B cell (primary cell): ENCODE data around the gene WDR33. TPM values are rescaled to one million over a fixed set of nuclear protein-coding genes. Genes with fewer than 3 reads are reported as not detected.

Experiments used
- ATAC-seq: fragments of 200-7000 bp; cut with Tn5 transposase; one replicate; pipeline ENCODE4 v1.10.0; 2021; ENCODE audit warnings: low read depth, mild to moderate bottlenecking, moderate number of reproducible peaks, moderate library complexity
- CTCF ChIA-PET: fragments of 350-600 bp; sonication (Branson Sonifier 250); formaldehyde crosslinking; loops from one replicate; lab custom pipeline; 2021; ENCODE audit warnings: antibody characterized with exemption, inconsistent platforms; lab: Charles Lee
- POLR2A ChIA-PET: fragments of 350-600 bp; sonication (Branson Sonifier 250); formaldehyde crosslinking; loops from one replicate; lab custom pipeline; 2021; ENCODE audit warnings: antibody characterized with exemption; lab: Charles Lee
- DNase-seq: peaks from one replicate; pipeline ENCODE4 v3.0.0; 2013
- H2AFZ ChIP-seq: 2 replicates; pipeline ENCODE4 v1.6.1; 2012; ENCODE audit warnings: mild to moderate bottlenecking, low read depth, low read length; ENCODE audit not compliant: insufficient read depth, poor library complexity, severe bottlenecking
- H3K27ac ChIP-seq, 2 donors: 1 replicate in 1 of 2; 2 replicates in 1 of 2; pipeline ENCODE4 v1.5.1; 2012 to 2013; ENCODE audit warnings: low read length in 2 of 2, mild to moderate bottlenecking in 2 of 2, moderate library complexity in 1 of 2
- H3K27me3 ChIP-seq, 4 experiments: fragments of 200-600 bp in 1 of 4; sonication (generic) in 1 of 4; replicated peaks in 1 of 4; 1 replicate in 2 of 4; 2 replicates in 2 of 4; pipeline versions ENCODE4 v1.6.1 to v1.7.0; 2013 to 2016; ENCODE audit warnings: low read length in 3 of 4, mild to moderate bottlenecking in 2 of 4, mixed read lengths in 1 of 4, moderate library complexity in 1 of 4; ENCODE audit not compliant: insufficient read depth in 4 of 4, control insufficient read depth in 3 of 4; ENCODE audit errors: control extremely low read depth in 1 of 4
- H3K36me3 ChIP-seq, 2 experiments: replicated peaks in 1 of 2; 1 replicate in 1 of 2; 2 replicates in 1 of 2; pipeline versions ENCODE4 v1.6.1 to v1.7.1; 2013; ENCODE audit warnings: low read length in 1 of 2; ENCODE audit not compliant: insufficient read depth in 2 of 2, control insufficient read depth in 1 of 2; ENCODE audit errors: control extremely low read depth in 1 of 2, extremely low read depth in 1 of 2
- H3K4me1 ChIP-seq, 2 donors: fragments of 200-600 bp in 1 of 2; sonication (generic) in 1 of 2; 1 replicate in 1 of 2; 2 replicates in 1 of 2; pipeline versions ENCODE4 v1.5.1 to v1.6.1; 2013 to 2017; ENCODE audit warnings: low read length in 2 of 2; ENCODE audit not compliant: control insufficient read depth in 2 of 2, insufficient read depth in 2 of 2
- H3K4me2 ChIP-seq: replicated peaks from 2 replicates; pipeline ENCODE3; 2012; ENCODE audit warnings: mild to moderate bottlenecking, low read depth, low read length; ENCODE audit not compliant: poor library complexity, severe bottlenecking
- H3K4me3 ChIP-seq, 5 experiments: fragments of 200-600 bp in 1 of 5; sonication (generic) in 1 of 5; 1 replicate in 3 of 5; 2 replicates in 2 of 5; pipeline versions ENCODE4 v1.5.1 to v1.7.0; 2011 to 2016; ENCODE audit warnings: low read length in 4 of 5, mild to moderate bottlenecking in 4 of 5, low read depth in 2 of 5, control low read depth in 1 of 5, moderate library complexity in 1 of 5; ENCODE audit not compliant: insufficient read depth in 1 of 5; ENCODE audit errors: control extremely low read depth in 1 of 5, extremely low read depth in 1 of 5
- H3K79me2 ChIP-seq: fragments of 200-600 bp; sonication (generic); one replicate; pipeline ENCODE4 v1.6.0; 2016; ENCODE audit warnings: low read length; ENCODE audit not compliant: control insufficient read depth, insufficient read depth
- H3K9ac ChIP-seq: fragments of 200-600 bp; sonication (generic); 2 replicates; pipeline ENCODE4 v1.6.1; 2017; ENCODE audit warnings: mild to moderate bottlenecking, low read length, moderate library complexity
- H3K9me3 ChIP-seq, 3 donors: one replicate each; pipeline versions ENCODE4 v1.6.1 to v1.7.1; 2013; ENCODE audit warnings: low read length in 2 of 3; ENCODE audit not compliant: control insufficient read depth in 2 of 3, insufficient read depth in 1 of 3; ENCODE audit errors: control extremely low read depth in 1 of 3
- H4K20me1 ChIP-seq: 2 replicates; pipeline ENCODE4 v1.6.0; 2012; ENCODE audit warnings: mild to moderate bottlenecking, low read length; ENCODE audit not compliant: insufficient read depth, control insufficient read depth, poor library complexity, severe bottlenecking
- H3K27ac Mint-ChIP-seq: one replicate; pipeline ENCODE4 v1.8.0; 2021; ENCODE audit warnings: mixed read lengths
- H3K27me3 Mint-ChIP-seq: one replicate; pipeline ENCODE4 v1.8.0; 2021; ENCODE audit warnings: mixed read lengths
- H3K4me1 Mint-ChIP-seq: one replicate; pipeline ENCODE4 v1.8.0; 2021; ENCODE audit warnings: mixed read lengths
- H3K4me3 Mint-ChIP-seq: one replicate; pipeline ENCODE4 v1.8.0; 2021; ENCODE audit warnings: mixed read lengths
- H3K9me3 Mint-ChIP-seq: one replicate; pipeline ENCODE4 v1.8.0; 2022; ENCODE audit warnings: mixed read lengths; ENCODE audit not compliant: insufficient read depth
- EZH2 ChIP-seq: IDR thresholded peaks from 2 replicates; pipeline ENCODE4 v1.6.1; 2012; ENCODE audit warnings: borderline replicate concordance, low read depth, mild to moderate bottlenecking, moderate library complexity, low read length; ENCODE audit not compliant: insufficient read depth, poor library complexity, severe bottlenecking
- WGBS: methylation state at CpG from one replicate; pipeline ENCODE4 v1.1.5; 2013; ENCODE audit warnings: missing lambda C conversion rate; ENCODE audit not compliant: insufficient coverage; 5-methylcytosine and 5-hydroxymethylcytosine counted together
- intact Hi-C: fragments of 100-400 bp; cut with micrococcal nuclease; formaldehyde crosslinking; loops from one replicate; pipeline ENCODE4 v1.10.0; 2022
- polyA plus RNA-seq: library from polyadenylated mRNA; depleted of rRNA; stranded (reverse); fragments of >200 nt; gene quantifications from 2 replicates; pipeline ENCODE4 v1.2.3, GENCODE V29; 2012
- total RNA-seq, 2 donors: library from RNA; stranded (reverse); fragments of 120-200 nt in 1 of 2; gene quantifications; 1 replicate in 1 of 2; 2 replicates in 1 of 2; pipeline versions ENCODE4 v1.2.3 to v1.2.4, GENCODE V29; 2013 to 2022
- TF ChIP-seq, protein P1 (sequence below): fragments of 200-600 bp; IDR thresholded peaks from one replicate; pipeline ENCODE4 v1.8.0; 2022; ENCODE audit warnings: antibody characterized with exemption, mild to moderate bottlenecking

WDR33 gene
- total and polyA plus RNA-seq, 2 donors (not counting 1 experiment from before 2014, with no cell fraction given), result 17.2 to 101 TPM

- intact Hi-C loops, result loop anchor here (10.0 kb wide), 1 partner anchor 621 kb away; no protein-coding TSS in a partner anchor
- 91% methylated on average over 4 of the region's 5 CpGs for WGBS
- Mint-ChIP-seq H3K4me3 (no peak overlapping the region), H3K27ac (no peak overlapping the region), H3K4me1 (peaks cover 30% of the 10 kb centered on the region), H3K9me3 (no peaks in the 10 kb centered on the region), H3K27me3 (no peaks in the 10 kb centered on the region)
- CTCF ChIA-PET, result interaction anchor here (1.0 to 2.1 kb wide), 4 partner anchors 8 to 114 kb away, joined by 3 to 16 read pairs (median 6); no protein-coding TSS in a partner anchor
- Histone ChIP-seq H3K9me3 (no peaks in the 10 kb centered on the region), H3K36me3 (peaks cover 0 to 61% of the 10 kb centered on the region in 2 experiments), H3K4me2 (no peak overlapping the region), H3K9ac (no peak overlapping the region), H3K27ac (no peak overlapping the region), H3K27me3 (no peaks in the 10 kb centered on the region), H3K4me1 (peaks cover 25 to 26% of the 10 kb centered on the region in 2 donors), H3K4me3 (no peak overlapping the region), H2AFZ (no peak overlapping the region), H4K20me1 (peaks cover 37% of the 10 kb centered on the region), H3K79me2 (peaks cover 45% of the 10 kb centered on the region)
- DNase-seq, result no peak
- POLR2A ChIA-PET, result no interaction called here
- TF ChIP-seq, protein P1, sequence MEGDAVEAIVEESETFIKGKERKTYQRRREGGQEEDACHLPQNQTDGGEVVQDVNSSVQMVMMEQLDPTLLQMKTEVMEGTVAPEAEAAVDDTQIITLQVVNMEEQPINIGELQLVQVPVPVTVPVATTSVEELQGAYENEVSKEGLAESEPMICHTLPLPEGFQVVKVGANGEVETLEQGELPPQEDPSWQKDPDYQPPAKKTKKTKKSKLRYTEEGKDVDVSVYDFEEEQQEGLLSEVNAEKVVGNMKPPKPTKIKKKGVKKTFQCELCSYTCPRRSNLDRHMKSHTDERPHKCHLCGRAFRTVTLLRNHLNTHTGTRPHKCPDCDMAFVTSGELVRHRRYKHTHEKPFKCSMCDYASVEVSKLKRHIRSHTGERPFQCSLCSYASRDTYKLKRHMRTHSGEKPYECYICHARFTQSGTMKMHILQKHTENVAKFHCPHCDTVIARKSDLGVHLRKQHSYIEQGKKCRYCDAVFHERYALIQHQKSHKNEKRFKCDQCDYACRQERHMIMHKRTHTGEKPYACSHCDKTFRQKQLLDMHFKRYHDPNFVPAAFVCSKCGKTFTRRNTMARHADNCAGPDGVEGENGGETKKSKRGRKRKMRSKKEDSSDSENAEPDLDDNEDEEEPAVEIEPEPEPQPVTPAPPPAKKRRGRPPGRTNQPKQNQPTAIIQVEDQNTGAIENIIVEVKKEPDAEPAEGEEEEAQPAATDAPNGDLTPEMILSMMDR, result no peak
- no peak for TF ChIP-seq EZH2
- no peak for ATAC-seq
Measured at GRCh38 chr2:127705391-127706065, 105.4 kb downstream of the WDR33 start.
